Measurements from ENCODE around the gene NAGLU.

DNA sequence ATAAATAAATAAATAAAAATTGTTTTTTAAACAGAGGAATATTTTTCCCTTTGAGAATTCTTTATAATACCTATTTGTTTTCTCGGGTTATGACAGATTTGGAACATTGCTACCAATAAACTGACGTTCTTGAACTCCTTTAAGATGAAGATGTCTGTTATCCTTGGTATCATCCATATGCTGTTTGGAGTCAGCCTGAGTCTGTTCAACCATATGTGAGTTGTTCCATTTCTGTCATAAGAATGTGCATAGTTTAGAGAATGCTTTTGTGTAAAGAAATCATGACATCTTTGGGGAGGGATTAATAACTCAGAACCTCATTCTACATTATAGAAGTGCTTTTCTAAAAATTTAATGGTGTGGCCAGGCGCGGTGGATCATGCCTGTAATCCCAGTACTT is 37.2 kb upstream of the NAGLU start:
- TF ChIP-seq, protein P1, sequence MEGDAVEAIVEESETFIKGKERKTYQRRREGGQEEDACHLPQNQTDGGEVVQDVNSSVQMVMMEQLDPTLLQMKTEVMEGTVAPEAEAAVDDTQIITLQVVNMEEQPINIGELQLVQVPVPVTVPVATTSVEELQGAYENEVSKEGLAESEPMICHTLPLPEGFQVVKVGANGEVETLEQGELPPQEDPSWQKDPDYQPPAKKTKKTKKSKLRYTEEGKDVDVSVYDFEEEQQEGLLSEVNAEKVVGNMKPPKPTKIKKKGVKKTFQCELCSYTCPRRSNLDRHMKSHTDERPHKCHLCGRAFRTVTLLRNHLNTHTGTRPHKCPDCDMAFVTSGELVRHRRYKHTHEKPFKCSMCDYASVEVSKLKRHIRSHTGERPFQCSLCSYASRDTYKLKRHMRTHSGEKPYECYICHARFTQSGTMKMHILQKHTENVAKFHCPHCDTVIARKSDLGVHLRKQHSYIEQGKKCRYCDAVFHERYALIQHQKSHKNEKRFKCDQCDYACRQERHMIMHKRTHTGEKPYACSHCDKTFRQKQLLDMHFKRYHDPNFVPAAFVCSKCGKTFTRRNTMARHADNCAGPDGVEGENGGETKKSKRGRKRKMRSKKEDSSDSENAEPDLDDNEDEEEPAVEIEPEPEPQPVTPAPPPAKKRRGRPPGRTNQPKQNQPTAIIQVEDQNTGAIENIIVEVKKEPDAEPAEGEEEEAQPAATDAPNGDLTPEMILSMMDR (IDR thresholded peaks at IDR 0.05): no peak
- no peak for TF ChIP-seq EZH2 (IDR thresholded peaks at IDR 0.05)
- TF ChIP-seq EZH2phosphoT487 (IDR thresholded peaks at IDR 0.05): no peak
